Ecto neural progenitor cell (in vitro differentiated cells): ENCODE data around the gene ABTB2.
A peak's percentile ranks its signal among the peaks of the same experiment; 100 is the strongest.
"Not testable (repeated sequence)": the region's sequence is repeated elsewhere in the genome, so short reads cannot be mapped to it uniquely, and the experiment has no call there.

Experiments used
- DNase-seq: peaks from one replicate; pipeline ENCODE4 v3.0.0-alpha.2; 2018; ENCODE audit warnings: low spot score

Gene ABTB2

GRCh38 chr11:34357701-34358257 lies at the start of gene ABTB2:
ABTB2 (minus strand) TSS chr11:34358010.
- DNase-seq: peak; percentile 99

DNA sequence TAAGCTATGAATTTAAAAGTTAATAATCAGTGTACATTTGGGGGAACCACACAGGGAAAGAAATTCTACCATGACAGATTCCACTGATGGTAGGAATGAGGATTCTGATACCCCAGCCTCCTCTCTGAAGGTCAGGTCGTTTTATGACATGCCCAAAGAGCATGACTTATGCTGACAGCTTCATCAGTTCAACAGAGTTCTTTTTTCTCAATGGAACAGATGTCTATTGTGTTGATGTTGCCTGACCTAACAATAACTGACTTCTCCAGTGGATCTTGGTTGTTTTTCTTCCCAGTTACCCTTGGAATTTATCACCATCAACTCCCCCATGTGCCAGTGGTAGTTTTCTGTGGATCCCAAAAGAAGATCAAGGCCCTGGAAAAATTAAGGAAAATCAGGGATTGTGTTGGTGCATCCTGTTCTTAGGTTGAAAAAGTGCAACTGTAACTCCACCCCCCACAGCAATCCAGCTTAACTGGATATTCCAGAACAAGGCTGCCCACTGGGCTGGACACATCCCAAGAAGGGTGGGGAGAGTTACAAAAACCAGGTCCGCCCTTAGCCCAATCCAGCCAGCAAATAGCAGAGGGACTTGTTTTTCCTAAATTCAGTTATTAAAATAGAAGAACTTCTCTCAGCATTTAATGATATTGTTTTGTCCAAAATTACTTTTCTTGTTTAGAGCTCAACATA lies 49.5 kb upstream of the ABTB2 start:
- DNase-seq: no peak

- DNase-seq: no peak
These were observed 48.6 kb upstream of the ABTB2 start for GRCh38 chr11:34406413-34406812.

DNA sequence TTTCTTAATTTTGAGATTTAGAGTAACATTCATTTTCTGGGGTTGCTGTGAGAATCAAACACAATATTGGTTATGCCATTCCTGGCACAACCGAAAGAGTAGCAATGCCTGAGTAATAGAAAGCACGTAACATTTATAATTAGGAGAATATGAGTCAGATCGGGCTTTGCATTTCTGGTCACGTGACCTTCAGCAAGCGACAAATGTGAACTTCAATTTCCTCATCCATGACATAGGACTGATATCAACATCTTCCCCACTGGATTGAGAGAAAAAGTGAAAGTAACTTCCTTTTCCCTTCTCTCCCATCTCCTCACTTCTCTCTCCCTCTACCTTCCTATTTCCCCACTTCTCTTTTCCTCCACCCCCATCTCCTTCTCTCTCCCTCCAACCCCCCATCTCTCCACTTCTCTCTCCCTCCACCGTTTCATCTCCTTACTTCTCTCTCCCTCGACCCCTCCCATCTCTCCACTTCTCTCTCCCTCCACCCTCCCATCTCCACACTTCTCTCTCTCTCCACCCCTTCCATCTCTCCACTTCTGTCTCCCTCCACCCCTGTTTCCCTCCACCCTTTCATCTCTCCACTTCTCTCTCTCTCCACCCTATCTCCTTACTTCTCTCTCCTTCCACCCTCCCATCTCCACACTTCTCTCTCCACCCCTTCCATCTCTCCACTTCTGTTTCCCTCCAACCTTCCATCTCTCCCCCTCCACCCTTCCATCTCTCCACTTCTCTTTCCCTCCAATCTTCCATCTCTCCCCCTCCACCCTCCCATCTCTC lies 47.5 kb upstream of the ABTB2 start:
- no peak for DNase-seq

GRCh38 chr11:34404280-34404679 lies 46.5 kb upstream of the ABTB2 start:
- DNase-seq: no peak

DNA sequence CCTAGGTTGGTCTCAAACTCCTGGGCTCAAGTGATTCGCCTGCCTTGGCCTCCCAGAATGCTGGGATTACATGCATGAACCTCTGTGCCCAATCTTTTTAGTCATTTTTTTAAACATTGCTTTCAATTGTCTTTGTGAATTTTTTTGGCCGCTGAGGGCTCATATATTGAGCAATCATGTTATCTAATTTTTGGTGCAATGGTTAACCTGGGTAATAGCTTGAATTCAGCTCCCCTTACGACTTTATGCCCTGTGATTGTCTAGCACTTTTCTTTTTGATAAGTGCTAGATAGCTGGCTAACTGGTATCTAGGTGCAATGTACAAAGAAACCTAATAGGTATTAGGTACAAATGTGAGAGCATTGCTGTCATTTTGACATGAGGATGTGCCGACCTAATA lies 45.6 kb upstream of the ABTB2 start:
- DNase-seq: no peak

DNA sequence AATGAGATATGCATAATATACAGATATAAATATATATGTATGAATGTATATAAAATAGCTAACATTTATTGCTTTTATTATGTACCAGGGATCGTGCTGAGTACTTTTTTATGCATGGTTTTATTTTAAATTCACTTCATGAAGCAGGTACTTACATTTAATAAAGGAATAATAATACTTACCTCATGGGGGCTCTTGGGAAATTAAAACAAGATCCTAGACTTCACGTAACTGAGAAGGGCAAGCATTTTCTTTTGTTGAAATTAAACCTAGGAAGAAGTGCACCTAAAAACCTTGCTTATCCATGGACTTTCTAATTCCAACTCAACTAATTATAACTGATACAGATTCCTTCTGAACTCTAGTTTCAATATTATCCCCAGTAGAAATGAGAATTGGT lies 40.0 kb upstream of the ABTB2 start:
- DNase-seq: no peak

DNA sequence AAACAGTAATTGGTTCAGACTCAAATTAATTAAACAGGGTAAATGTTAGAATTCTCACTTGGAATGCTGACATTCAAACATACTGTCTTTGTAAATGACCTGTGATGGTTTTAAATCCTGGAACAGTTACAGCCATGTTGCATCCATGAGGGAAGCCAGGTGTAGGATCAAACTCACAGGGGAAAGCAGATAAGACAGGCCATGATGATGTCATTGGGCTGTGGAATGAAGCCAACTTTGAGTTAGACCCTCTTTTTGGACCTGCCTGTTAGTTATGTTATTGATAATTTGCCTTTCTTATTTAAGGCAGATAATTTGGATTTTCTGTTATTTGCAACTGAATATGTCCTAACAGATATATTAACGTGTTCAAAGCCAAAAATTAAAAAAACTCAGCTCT lies 39.3 kb upstream of the ABTB2 start:
- DNase-seq: no peak

GRCh38 chr11:34395916-34396550 lies 38.2 kb upstream of the ABTB2 start:
- DNase-seq: no peak

DNA sequence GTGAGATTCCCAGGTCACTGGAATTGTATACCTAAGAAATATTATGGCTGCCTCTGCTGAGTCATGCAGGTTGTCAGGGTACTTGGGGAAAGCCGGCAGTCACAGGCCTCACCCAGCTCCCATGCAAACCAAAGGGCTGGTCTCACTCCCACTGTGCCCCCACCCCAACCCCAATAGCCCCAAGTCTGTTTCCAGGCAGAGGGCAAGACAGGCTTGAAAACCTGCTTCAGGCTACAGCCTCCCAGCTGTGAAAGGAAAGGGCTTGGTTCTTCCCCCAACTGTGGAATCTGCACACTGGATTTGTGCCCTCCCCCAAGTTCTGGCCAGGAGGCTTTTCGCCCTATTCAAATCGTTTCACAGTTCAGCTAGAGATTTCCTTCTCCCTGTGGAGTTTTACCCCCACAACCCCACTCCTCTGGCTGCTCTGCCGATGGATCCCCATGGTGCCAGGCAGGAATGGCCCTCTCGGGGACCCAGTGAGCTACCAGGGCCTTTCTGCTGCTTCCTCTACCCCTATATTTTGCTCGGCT lies 37.0 kb upstream of the ABTB2 start:
- peak; percentile 45 for DNase-seq

DNA sequence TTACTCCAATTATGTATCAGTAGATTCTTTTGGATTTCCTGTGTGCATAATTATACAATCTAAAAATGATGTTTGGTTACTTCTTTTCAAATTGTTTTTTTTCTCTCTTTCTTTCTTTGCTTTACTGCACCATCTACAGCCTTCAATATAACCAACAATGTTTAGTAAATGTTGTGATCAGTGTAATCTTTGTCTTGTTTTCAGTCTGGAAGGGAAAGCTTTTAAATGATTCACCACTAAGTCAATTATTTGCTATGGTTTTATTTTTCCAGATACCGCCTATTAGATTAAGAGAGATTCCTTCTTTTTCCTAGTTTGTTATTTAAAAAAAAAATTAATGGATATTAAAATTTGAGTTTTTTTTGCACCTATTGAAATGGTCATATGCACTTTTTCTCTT lies 29.8 kb upstream of the ABTB2 start:
- no peak for DNase-seq

DNA sequence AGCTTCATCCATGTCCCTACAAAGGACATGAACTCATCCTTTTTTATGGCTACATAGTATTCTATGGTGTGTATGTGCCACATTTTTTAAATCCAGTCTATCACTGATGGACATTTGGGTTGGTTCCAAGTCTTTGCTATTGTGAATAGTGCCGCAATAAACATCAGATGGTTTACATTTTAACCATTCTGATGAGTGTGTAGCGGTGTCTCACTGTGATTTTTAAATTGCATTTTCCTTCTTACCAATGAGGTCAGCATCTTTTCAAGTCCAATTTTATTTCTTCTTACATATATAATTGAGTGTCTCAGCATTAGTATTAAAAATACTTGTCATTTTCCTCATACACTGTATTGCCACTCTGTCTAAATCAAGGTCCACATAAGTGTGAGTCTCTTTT lies 28.5 kb upstream of the ABTB2 start:
- DNase-seq: not testable (repeated sequence)

GRCh38 chr11:34382532-34383276 lies 24.9 kb upstream of the ABTB2 start:
- DNase-seq: no peak

GRCh38 chr11:34381775-34382174 lies 24.0 kb upstream of the ABTB2 start:
- no peak for DNase-seq

GRCh38 chr11:34380696-34381095 lies 22.9 kb upstream of the ABTB2 start:
- no peak for DNase-seq

DNA sequence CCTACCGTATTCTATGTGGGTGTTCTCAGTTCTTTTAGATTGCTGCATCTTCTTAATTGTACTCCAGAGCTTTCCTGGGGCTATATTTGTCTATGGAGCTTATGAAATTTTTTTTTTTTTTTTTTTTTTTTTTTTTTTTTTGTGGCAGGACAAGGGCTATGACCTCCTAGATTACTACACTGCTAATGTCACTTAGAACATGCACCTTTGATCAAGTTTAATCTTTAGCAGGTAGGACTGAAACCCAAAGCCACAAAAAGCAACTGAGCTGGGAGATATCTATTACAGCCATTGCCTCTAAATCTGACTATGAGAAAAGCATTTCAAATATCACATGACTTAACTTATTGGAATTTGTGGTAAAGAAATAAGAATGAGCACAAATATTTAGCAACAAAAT lies 21.7 kb upstream of the ABTB2 start:
- no peak for DNase-seq

DNA sequence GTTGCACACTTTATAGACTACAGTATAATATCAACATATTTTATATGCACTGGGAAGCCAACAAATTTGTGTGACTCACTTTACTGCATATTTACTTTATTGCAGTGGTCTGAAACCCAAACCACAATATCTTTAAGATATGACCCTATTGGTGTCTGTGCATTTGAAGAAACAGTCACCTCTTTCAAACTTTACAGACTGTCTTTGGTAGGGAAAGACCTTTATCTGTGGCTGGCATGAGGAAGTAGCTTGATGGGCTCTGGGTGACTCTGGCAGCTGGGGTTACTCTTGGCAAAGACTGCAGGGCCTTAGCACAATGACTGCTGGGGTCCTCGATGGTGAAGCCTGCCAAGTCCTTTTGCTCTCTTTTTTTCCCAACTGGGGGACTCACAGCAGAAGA lies 21.3 kb upstream of the ABTB2 start:
- no peak for DNase-seq

- no peak for DNase-seq
These were observed 15.9 kb upstream of the ABTB2 start for GRCh38 chr11:34373727-34374126.

- DNase-seq: no peak
These were observed 8.7 kb upstream of the ABTB2 start for GRCh38 chr11:34366522-34366921.

DNA sequence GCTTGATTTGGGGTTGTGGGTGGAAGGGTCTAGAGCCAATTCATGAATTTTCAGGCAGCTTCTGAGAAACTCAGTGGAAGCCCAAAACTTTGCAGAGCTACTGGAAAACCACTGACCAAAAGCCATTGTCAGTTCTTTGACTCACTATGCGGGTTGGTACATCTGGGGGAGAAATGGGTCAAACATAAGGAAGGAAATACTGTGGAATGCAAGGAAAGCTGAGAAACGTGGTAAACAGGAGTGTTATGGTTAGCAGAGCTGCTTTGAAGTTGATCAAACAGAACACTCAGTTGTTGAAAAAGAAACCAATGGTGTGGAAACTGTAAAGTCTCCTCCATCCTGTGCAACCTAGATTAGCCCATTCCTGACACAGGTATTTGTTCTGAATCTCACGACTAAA lies 6.3 kb upstream of the ABTB2 start:
- DNase-seq: no peak

- no peak for DNase-seq
These were observed 5.7 kb upstream of the ABTB2 start for GRCh38 chr11:34363363-34364084.
